WTC11 (cell line): ENCODE results near the gene STARD13.

Source experiments
- ESRRA ChIP-seq: sonication (generic); formaldehyde crosslinking; IDR thresholded peaks from 2 replicates; pipeline ENCODE4 v1.8.1; 2022; ENCODE audit warnings: mild to moderate bottlenecking, missing genetic modification reagents, borderline replicate concordance
- ETV6 ChIP-seq: sonication (generic); formaldehyde crosslinking; IDR thresholded peaks from 2 replicates; pipeline ENCODE4 v1.8.1; 2022; ENCODE audit warnings: mild to moderate bottlenecking, missing genetic modification reagents
- GABPB1 ChIP-seq: sonication (generic); formaldehyde crosslinking; IDR thresholded peaks from 2 replicates; pipeline ENCODE4 v1.8.1; 2023; ENCODE audit warnings: mild to moderate bottlenecking, missing genetic modification reagents
- IRF2 ChIP-seq: sonication (generic); formaldehyde crosslinking; IDR thresholded peaks from 2 replicates; pipeline ENCODE4 v1.8.0; 2022; ENCODE audit warnings: low read depth, missing genetic modification reagents, borderline replicate concordance
- MAX ChIP-seq: sonication (generic); formaldehyde crosslinking; IDR thresholded peaks from 2 replicates; pipeline ENCODE4 v1.8.0; 2022; ENCODE audit warnings: mild to moderate bottlenecking, missing genetic modification reagents
- SMAD3 ChIP-seq: sonication (generic); formaldehyde crosslinking; IDR thresholded peaks from 2 replicates; pipeline ENCODE4 v1.8.0; 2022; ENCODE audit warnings: missing genetic modification reagents, mild to moderate bottlenecking, borderline replicate concordance
- SP1 ChIP-seq: sonication (generic); formaldehyde crosslinking; conservative IDR thresholded peaks from 2 replicates; pipeline ENCODE4 v1.8.1; 2022; ENCODE audit warnings: missing genetic modification reagents
- TEAD4 ChIP-seq: sonication (generic); formaldehyde crosslinking; IDR thresholded peaks from 2 replicates; pipeline ENCODE4 v1.8.0; 2022; ENCODE audit warnings: mild to moderate bottlenecking, missing genetic modification reagents
- TP53 ChIP-seq: sonication (generic); formaldehyde crosslinking; IDR thresholded peaks from 2 replicates; pipeline ENCODE4 v1.8.1; 2023; ENCODE audit warnings: mild to moderate bottlenecking, missing genetic modification reagents
- ZBTB43 ChIP-seq: sonication (generic); formaldehyde crosslinking; IDR thresholded peaks from 2 replicates; pipeline ENCODE4 v1.8.1; 2023; ENCODE audit warnings: mild to moderate bottlenecking, missing genetic modification reagents
- ZNF138 ChIP-seq: sonication (generic); formaldehyde crosslinking; conservative IDR thresholded peaks from 2 replicates; pipeline ENCODE4 v1.8.1; 2022; ENCODE audit warnings: mild to moderate bottlenecking, moderate library complexity, missing genetic modification reagents
- ZNF263 ChIP-seq: sonication (generic); formaldehyde crosslinking; IDR thresholded peaks from 2 replicates; pipeline ENCODE4 v1.8.1; 2022; ENCODE audit warnings: low read depth, mild to moderate bottlenecking, moderate library complexity, missing genetic modification reagents
- ZNF317 ChIP-seq: sonication (generic); formaldehyde crosslinking; IDR thresholded peaks from 2 replicates; pipeline ENCODE4 v1.8.1; 2023; ENCODE audit warnings: low read depth, mild to moderate bottlenecking, moderate library complexity, missing genetic modification reagents, borderline replicate concordance
- TF ChIP-seq, protein P1 (sequence below): fragments of 200-600 bp; IDR thresholded peaks from 2 replicates; pipeline ENCODE4 v1.8.0; 2022; ENCODE audit warnings: antibody characterized with exemption

- TF ChIP-seq GABPB1 (CRISPR knock-in tag) (no peak), TP53 (no peak), IRF2 (CRISPR knock-in tag) (no peak), ZBTB43 (CRISPR knock-in tag) (no peak), ZNF263 (CRISPR knock-in tag) (no peak), SMAD3 (no peak), MAX (CRISPR knock-in tag) (no peak), ETV6 (CRISPR knock-in tag) (no peak), SP1 (no peak), ZNF138 (no peak), TEAD4 (CRISPR knock-in tag) (no peak), ZNF317 (CRISPR knock-in tag) (no peak), ESRRA (CRISPR knock-in tag) (no peak)
- TF ChIP-seq, protein P1, sequence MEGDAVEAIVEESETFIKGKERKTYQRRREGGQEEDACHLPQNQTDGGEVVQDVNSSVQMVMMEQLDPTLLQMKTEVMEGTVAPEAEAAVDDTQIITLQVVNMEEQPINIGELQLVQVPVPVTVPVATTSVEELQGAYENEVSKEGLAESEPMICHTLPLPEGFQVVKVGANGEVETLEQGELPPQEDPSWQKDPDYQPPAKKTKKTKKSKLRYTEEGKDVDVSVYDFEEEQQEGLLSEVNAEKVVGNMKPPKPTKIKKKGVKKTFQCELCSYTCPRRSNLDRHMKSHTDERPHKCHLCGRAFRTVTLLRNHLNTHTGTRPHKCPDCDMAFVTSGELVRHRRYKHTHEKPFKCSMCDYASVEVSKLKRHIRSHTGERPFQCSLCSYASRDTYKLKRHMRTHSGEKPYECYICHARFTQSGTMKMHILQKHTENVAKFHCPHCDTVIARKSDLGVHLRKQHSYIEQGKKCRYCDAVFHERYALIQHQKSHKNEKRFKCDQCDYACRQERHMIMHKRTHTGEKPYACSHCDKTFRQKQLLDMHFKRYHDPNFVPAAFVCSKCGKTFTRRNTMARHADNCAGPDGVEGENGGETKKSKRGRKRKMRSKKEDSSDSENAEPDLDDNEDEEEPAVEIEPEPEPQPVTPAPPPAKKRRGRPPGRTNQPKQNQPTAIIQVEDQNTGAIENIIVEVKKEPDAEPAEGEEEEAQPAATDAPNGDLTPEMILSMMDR = no peak
These were observed 224.7 kb downstream of the STARD13 start for GRCh38 chr13:33060815-33061214.
